HG03097 (cell line): ENCODE measurements around the gene KCNK18.

Experiments
- ATAC-seq: cut with Tn5 transposase; IDR thresholded peaks from one replicate; pipeline ENCODE4 v1.9.1; 2021; ENCODE audit not compliant: unreplicated experiment, low FRiP score

KCNK18 gene

GRCh38 chr10:117197189-117197588 is at the start of gene KCNK18:
KCNK18 (plus strand) TSS chr10:117197489; CDS start chr10:117197489, 0 bp downstream.
- no peak for ATAC-seq

DNA sequence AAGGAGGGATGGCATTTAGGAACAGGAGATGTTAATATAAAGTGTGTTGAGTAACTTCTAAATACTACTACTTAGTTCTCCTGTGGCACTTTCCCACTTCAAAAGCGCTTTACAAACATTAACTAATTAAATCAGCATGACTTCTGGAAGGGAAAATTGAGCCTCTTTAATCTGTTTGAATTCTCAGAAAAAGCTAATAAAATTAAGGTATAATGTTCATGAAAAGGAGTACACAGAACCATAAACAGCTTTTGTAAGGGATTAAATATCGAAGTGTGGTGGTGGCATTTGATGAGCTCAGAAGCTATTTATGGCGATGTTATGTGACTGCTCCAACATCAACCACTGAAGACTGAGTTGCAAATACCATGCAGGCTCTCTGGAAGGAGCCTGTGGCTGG is 49.0 kb upstream of the KCNK18 start:
- no peak for ATAC-seq

GRCh38 chr10:117152668-117153067 is 44.6 kb upstream of the KCNK18 start:
- ATAC-seq: no peak

DNA sequence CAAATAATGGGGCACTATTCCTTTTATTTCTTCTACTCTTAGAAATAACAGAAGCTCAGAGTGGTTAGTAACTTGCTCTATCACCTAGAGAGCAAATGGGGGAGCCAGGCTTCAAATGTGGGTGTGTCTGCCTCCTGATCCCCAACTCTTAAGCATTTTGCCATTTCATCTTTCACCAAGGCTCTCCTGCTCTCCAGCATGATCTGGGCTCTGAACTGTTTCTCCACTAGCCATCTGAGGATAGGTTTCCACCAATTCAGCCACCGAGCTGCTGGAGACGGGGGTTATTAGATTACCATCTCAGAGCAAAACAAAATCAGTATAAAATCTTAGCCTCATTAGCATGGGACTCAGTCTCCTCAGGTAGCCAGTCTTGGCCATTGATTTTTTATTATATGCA is 39.0 kb upstream of the KCNK18 start:
- ATAC-seq: no peak

GRCh38 chr10:117159390-117159789 is 37.9 kb upstream of the KCNK18 start:
- ATAC-seq: no peak

GRCh38 chr10:117160567-117160966 is 36.7 kb upstream of the KCNK18 start:
- no peak for ATAC-seq

GRCh38 chr10:117161386-117162033 is 35.8 kb upstream of the KCNK18 start:
- no peak for ATAC-seq

GRCh38 chr10:117162093-117163060 is 34.9 kb upstream of the KCNK18 start:
- no peak for ATAC-seq

GRCh38 chr10:117163061-117163953 is 34.0 kb upstream of the KCNK18 start:
- no peak for ATAC-seq

DNA sequence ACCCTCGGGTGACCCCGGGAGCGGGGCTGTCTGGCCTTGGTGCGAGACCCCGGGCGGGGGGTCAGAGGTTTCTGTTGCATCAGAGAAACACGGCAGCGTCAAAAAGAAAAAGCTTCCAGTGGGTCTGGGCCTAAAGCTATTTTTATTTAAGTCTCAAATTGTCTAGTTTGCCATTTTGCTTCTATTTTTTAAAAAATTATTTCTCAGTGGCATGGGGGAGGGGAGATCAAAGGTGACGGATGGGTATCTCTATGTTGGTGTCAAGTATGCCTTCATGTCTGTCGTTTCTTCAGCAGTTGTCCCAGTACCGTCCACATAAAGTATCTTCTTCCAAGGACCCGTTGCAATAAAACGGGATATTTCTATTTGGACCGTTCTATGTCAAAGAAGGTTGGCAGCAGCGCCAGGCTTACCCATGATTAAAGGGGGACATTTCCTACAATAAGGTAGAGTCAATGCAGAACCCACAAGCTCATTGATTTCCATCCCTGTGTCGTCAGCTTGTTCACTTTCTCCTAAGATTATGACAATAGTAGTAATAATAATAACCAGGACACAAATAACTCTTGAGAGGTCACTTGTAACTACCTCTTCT is 33.2 kb upstream of the KCNK18 start:
- ATAC-seq: no peak

GRCh38 chr10:117164592-117165537 is 32.4 kb upstream of the KCNK18 start:
- no peak for ATAC-seq

GRCh38 chr10:117165538-117166417 is 31.5 kb upstream of the KCNK18 start:
- no peak for ATAC-seq

GRCh38 chr10:117166418-117167345 is 30.6 kb upstream of the KCNK18 start:
- ATAC-seq: no peak

GRCh38 chr10:117167346-117167788 is 29.9 kb upstream of the KCNK18 start:
- no peak for ATAC-seq

DNA sequence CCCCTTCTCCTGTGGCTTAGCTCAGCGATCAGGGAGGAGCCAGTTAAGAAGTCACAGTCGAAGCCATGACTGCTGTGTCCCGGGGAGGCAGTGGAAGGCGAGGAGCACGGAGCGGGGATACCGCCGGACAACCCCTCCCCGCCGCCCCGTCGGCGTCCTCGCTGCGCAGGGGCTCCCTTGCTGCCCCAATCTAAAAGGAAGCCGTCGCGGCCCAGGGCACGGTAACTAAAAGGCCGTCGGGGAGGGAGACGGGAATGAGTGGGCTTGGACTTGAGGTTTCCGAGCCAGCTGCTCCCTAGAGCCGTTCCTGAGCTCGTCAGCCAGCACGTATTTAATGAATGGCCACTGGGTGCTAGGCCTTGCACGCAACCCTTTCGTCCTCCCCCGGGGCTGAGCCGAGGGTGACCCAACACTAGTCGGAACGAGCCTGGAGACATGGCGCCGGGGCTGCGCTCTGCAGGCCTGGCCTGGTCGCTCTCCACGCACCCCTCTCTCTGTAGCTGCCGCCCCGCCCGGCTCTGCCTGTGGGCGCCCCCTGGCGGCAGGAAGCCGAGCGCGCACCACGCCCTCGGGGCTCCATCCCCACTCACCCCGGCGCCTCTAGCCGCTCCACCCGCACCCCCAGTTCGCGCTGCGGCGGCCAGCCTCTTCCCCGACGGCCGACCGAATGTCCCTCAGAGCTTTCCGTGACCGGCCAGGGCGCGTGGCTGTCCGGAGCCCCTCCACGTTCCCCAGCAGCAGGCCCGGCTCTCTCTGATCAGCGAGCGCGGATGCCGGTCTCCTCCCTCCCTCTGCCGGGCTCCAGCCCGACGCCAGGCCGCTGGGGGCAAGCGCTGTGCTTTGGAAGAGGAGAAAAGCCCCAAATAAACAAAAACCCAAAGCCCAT is 29.3 kb upstream of the KCNK18 start:
- peak; percentile 88 for ATAC-seq

- ATAC-seq: no peak
Measured at GRCh38 chr10:117168729-117169128, 28.6 kb upstream of the KCNK18 start.
